ENCODE measurements around the gene PLXNA2.

The PLXNA2 gene

GRCh38 chr1:208222376-208223126 is 21.6 kb downstream of the PLXNA2 start:
- no peak for DNase-seq

- no peak for DNase-seq
Measured at GRCh38 chr1:208221291-208221622, 22.9 kb downstream of the PLXNA2 start.

- DNase-seq = peak; percentile 59
Measured at GRCh38 chr1:208219659-208220282, 24.4 kb downstream of the PLXNA2 start.

GRCh38 chr1:208219098-208219658 is 25.0 kb downstream of the PLXNA2 start:
- no peak for DNase-seq

GRCh38 chr1:208218237-208219097 is 25.7 kb downstream of the PLXNA2 start:
- no peak for DNase-seq

GRCh38 chr1:208217781-208218180 is 26.4 kb downstream of the PLXNA2 start:
- DNase-seq = no peak

GRCh38 chr1:208216806-208217205 is 27.4 kb downstream of the PLXNA2 start:
- no peak for DNase-seq

- DNase-seq = no peak
Measured at GRCh38 chr1:208216062-208216461, 28.1 kb downstream of the PLXNA2 start.

- no peak for DNase-seq
Measured at GRCh38 chr1:208215393-208215792, 28.8 kb downstream of the PLXNA2 start.

- peak; percentile 92 for DNase-seq
Measured at GRCh38 chr1:208213786-208214185, 30.4 kb downstream of the PLXNA2 start.

- no peak for DNase-seq
Measured at GRCh38 chr1:208212893-208213292, 31.3 kb downstream of the PLXNA2 start.

- DNase-seq = peak; percentile 11
Measured at GRCh38 chr1:208211921-208212843, 32.0 kb downstream of the PLXNA2 start.

GRCh38 chr1:208209896-208210589 is 34.1 kb downstream of the PLXNA2 start:
- DNase-seq = no peak

GRCh38 chr1:208209286-208209685 is 34.9 kb downstream of the PLXNA2 start:
- no peak for DNase-seq

- no peak for DNase-seq
Measured at GRCh38 chr1:208208132-208208487, 36.1 kb downstream of the PLXNA2 start.

GRCh38 chr1:208207388-208208131 is 36.6 kb downstream of the PLXNA2 start:
- DNase-seq = peak; percentile 89

- no peak for DNase-seq
Measured at GRCh38 chr1:208206092-208206698, 38.0 kb downstream of the PLXNA2 start.

- no peak for DNase-seq
Measured at GRCh38 chr1:208205216-208206013, 38.8 kb downstream of the PLXNA2 start.

- DNase-seq = peak; percentile 72
Measured at GRCh38 chr1:208204779-208205178, 39.4 kb downstream of the PLXNA2 start.

Measured in MV-4-11 (cell line).